Measurements from ENCODE around the gene REEP2.

DNA sequence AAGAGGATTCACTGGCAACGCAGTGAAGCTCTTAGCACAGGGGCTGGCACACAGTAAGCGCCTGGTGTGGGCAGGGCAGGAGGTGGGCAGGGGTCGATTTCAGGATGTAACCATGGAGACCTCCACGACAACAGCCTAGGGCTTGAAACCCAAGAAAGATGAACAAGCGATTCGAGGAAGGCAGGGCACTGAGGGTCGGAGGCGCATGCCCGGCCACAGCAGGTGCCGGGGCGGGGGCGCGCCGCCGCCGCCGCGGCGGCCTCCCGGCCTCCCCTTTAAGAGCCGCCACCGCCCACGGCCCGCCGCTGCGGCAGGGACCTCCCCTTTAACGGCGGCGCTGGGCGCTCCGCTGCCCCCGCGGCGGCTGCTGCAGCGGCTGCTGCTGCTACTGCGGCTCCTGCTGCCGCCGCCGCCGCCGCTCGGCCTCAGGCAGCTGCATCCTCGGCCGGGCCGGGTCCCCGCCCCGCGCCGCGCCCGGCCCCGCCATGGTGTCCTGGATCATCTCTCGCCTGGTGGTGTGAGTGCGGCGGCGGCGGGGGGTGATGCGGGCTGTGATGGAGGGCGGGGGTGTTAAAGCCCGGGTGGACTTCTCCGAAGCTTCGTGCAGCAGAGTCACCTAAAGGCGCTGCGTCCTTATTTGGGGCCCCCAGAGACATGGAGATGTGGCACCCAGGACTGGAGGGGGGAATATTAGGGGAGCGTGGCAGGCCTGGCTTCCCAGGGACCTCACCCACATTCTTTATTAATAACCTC lies at the start of gene REEP2:
- TF ChIP-seq, protein P1, sequence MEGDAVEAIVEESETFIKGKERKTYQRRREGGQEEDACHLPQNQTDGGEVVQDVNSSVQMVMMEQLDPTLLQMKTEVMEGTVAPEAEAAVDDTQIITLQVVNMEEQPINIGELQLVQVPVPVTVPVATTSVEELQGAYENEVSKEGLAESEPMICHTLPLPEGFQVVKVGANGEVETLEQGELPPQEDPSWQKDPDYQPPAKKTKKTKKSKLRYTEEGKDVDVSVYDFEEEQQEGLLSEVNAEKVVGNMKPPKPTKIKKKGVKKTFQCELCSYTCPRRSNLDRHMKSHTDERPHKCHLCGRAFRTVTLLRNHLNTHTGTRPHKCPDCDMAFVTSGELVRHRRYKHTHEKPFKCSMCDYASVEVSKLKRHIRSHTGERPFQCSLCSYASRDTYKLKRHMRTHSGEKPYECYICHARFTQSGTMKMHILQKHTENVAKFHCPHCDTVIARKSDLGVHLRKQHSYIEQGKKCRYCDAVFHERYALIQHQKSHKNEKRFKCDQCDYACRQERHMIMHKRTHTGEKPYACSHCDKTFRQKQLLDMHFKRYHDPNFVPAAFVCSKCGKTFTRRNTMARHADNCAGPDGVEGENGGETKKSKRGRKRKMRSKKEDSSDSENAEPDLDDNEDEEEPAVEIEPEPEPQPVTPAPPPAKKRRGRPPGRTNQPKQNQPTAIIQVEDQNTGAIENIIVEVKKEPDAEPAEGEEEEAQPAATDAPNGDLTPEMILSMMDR (IDR thresholded peaks at IDR 0.05; ENCODE audit: poor library complexity, severe bottlenecking), result peak; percentile 22
- peak; percentile 73 for TF ChIP-seq POLR2AphosphoS5 (IDR thresholded peaks at IDR 0.05)

All from neural cell (in vitro differentiated cells).